Left ventricle myocardium inferior (tissue), 1 donor: ENCODE measurements around the gene TTC39B. TPM values are rescaled to one million over a fixed set of nuclear protein-coding genes. Genes with fewer than 3 reads are reported as not detected.

Experiments used
- DNase-seq: peaks from one replicate; pipeline ENCODE4 v3.0.0-alpha.2; 2020
- H3K27ac ChIP-seq: fragments of 200-600 bp; replicated peaks from 2 replicates; pipeline ENCODE4 v1.8.0; 2021
- H3K27me3 ChIP-seq: fragments of 200-600 bp; 2 replicates; pipeline ENCODE4 v1.8.0; 2021; ENCODE audit warnings: low read depth
- H3K36me3 ChIP-seq: fragments of 200-600 bp; 2 replicates; pipeline ENCODE4 v1.8.0; 2021
- H3K4me1 ChIP-seq: fragments of 200-600 bp; 2 replicates; pipeline ENCODE4 v1.8.0; 2021
- H3K4me3 ChIP-seq: fragments of 200-600 bp; 2 replicates; pipeline ENCODE4 v1.8.0; 2021; ENCODE audit warnings: mild to moderate bottlenecking, moderate library complexity
- H3K9me3 ChIP-seq: fragments of 200-600 bp; replicated peaks from 2 replicates; pipeline ENCODE4 v1.8.0; 2021
- CTCF ChIP-seq: fragments of 200-600 bp; IDR thresholded peaks from 2 replicates; pipeline ENCODE4 v1.8.0; 2021; ENCODE audit warnings: antibody characterized with exemption, mild to moderate bottlenecking, borderline replicate concordance
- intact Hi-C: fragments of 100-400 bp; cut with micrococcal nuclease; formaldehyde crosslinking; loops from one replicate; pipeline ENCODE4 v1.11.0; 2022
- total RNA-seq: library from RNA; stranded (reverse); fragmentation: NEBNext Ultra II Directional; extraction: Animal tissue kit (Norgen Biotek cat#: 25700); gene quantifications from one replicate; pipeline ENCODE4 v1.2.1, GENCODE V29; 2021
- donor health status: DM: no; HTN: yes; CAD: no; lungs with severe emphysema.

Gene TTC39B
- total RNA-seq, 1 donor from 2014 or later, result 1.6 TPM

DNA sequence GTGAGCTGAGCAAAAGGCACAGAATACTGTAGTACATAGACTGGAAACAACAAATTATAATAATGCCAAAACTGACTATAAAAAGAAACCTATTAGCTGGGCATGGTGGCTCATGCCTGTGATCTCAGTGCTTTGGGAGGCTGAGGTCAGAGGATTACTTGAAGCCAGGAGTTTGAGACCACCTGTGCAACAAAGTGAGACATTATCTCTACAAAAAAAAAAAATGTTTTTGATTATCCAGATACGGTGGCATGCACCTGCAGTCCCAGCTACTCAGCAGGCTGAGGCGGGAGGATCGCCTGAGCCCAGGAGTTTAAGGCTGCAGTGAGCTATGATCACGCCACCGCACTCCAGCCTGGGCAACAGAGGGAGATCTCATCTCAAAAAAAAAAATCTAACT is 175.9 kb downstream of the TTC39B start:
- no peak for TF ChIP-seq CTCF
- Histone ChIP-seq H3K27me3 (peaks cover 3% of the 10 kb centered on the region), H3K9me3 (no peaks in the 10 kb centered on the region), H3K27ac (no peak overlapping the region), H3K4me3 (no peak overlapping the region), H3K4me1 (peaks cover 9% of the 10 kb centered on the region), H3K36me3 (no peaks in the 10 kb centered on the region)
- intact Hi-C loops, result no loop called here
- no peak for DNase-seq

GRCh38 chr9:15127831-15128230 is 179.2 kb downstream of the TTC39B start:
- peaks cover 3% of the 10 kb centered on the region for H3K4me1 ChIP-seq
- H3K4me3 ChIP-seq, result no peak overlapping the region
- intact Hi-C loops, result no loop called here
- no peak for DNase-seq
- no peaks in the 10 kb centered on the region for H3K36me3 ChIP-seq
- peaks cover 20% of the 10 kb centered on the region for H3K27me3 ChIP-seq
- TF ChIP-seq CTCF, result no peak
- no peak overlapping the region for H3K27ac ChIP-seq
- no peaks in the 10 kb centered on the region for H3K9me3 ChIP-seq

- Histone ChIP-seq H3K36me3 (no peaks in the 10 kb centered on the region), H3K27me3 (peaks cover 43% of the 10 kb centered on the region), H3K9me3 (no peaks in the 10 kb centered on the region), H3K4me3 (no peak overlapping the region), H3K27ac (no peak overlapping the region), H3K4me1 (no peaks in the 10 kb centered on the region)
- TF ChIP-seq CTCF, result no peak
- intact Hi-C loops, result no loop called here
- no peak for DNase-seq
Observed at GRCh38 chr9:15121630-15122029, 185.4 kb downstream of the TTC39B start.

- TF ChIP-seq CTCF, result no peak
- Histone ChIP-seq H3K4me1 (no peaks in the 10 kb centered on the region), H3K27me3 (peaks cover 55% of the 10 kb centered on the region), H3K27ac (no peak overlapping the region), H3K4me3 (no peak overlapping the region), H3K9me3 (no peaks in the 10 kb centered on the region), H3K36me3 (no peaks in the 10 kb centered on the region)
- no peak for DNase-seq
- intact Hi-C loops, result no loop called here
Observed at GRCh38 chr9:15116130-15116580, 190.9 kb downstream of the TTC39B start.

- Histone ChIP-seq H3K36me3 (no peaks in the 10 kb centered on the region), H3K4me1 (no peaks in the 10 kb centered on the region), H3K4me3 (no peak overlapping the region), H3K9me3 (no peaks in the 10 kb centered on the region), H3K27ac (no peak overlapping the region), H3K27me3 (peaks cover 55% of the 10 kb centered on the region)
- TF ChIP-seq CTCF, result no peak
- no peak for DNase-seq
- intact Hi-C loops, result no loop called here
Observed at GRCh38 chr9:15115702-15116101, 191.3 kb downstream of the TTC39B start.

DNA sequence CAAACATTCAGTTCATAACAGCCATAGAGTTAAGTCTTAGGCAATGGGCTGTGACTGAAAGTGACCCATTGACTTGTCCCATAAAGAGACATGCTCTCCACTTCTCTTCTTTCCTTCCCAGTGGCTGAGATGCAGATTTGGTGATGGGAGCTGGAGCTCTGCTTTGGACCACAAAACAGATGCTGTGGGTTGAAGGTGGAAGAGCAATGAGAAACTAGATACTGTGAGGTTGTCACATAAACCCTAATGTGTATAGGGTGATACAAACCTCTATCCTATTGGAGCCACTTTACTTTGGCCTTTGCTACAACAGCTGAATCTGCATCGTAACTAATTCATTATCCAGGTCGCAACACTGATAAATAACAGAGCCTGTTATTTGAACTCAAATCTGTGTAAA is 192.0 kb downstream of the TTC39B start:
- no peak overlapping the region for H3K27ac ChIP-seq

More for the DNA sequence above, 192.0 kb downstream of the TTC39B start:
- no peak for TF ChIP-seq CTCF
- H3K36me3 ChIP-seq, result no peaks in the 10 kb centered on the region
- no peaks in the 10 kb centered on the region for H3K4me1 ChIP-seq
- intact Hi-C loops, result no loop called here
- no peaks in the 10 kb centered on the region for H3K9me3 ChIP-seq
- no peak for DNase-seq
- H3K4me3 ChIP-seq, result no peak overlapping the region
- peaks cover 55% of the 10 kb centered on the region for H3K27me3 ChIP-seq
